HepG2 (cell line): ENCODE measurements around the gene MALT1. TPM values are rescaled to one million over a fixed set of nuclear protein-coding genes. Genes with fewer than 3 reads are reported as not detected.

ENCODE experiments used
- ATAC-seq: fragments of 200-7000 bp; cut with Tn5 transposase; 3 replicates; pipeline ENCODE4 v1.9.1; 2020; ENCODE audit warnings: mild to moderate bottlenecking, moderate library complexity
- BruUV-seq: library from RNA; stranded (reverse); fragments of 400-500 nt; replicated peaks from 2 replicates; lab custom pipeline; 2021; lab: Mats Ljungman, UMichigan
- CTCF ChIA-PET: fragments of 300-600 bp; formaldehyde crosslinking; extraction: SDS; loops from one replicate; lab custom pipeline; 2021; ENCODE audit warnings: low total read pairs, inconsistent platforms, low intra/inter-chr PET ratio; lab: Yijun Ruan, JAX
- POLR2A ChIA-PET: fragments of 350-600 bp; sonication (Branson Sonifier 250); formaldehyde crosslinking; loops from one replicate; lab custom pipeline; 2020; ENCODE audit warnings: antibody characterized with exemption, inconsistent platforms; lab: Yijun Ruan, JAX
- DNase-seq: peaks from one replicate; pipeline ENCODE4 v3.0.0-alpha.2; 2015; ENCODE audit warnings: low spot score
- FAIRE-seq: peaks from 3 replicates; lab custom pipeline; 2011; peaks lifted over from hg19 to GRCh38; lab: Jason Lieb, UNC
- H2AFZ ChIP-seq: one replicate; pipeline ENCODE4 v1.6.1; 2011; ENCODE audit warnings: low read length, inconsistent platforms
- H3K27ac ChIP-seq: fragments of 300-600 bp; 3 replicates; pipeline ENCODE4 v1.8.0; 2011; ENCODE audit warnings: mixed run types, mild to moderate bottlenecking, mixed read lengths, low read length, inconsistent platforms; ENCODE audit not compliant: insufficient read depth; ENCODE audit errors: extremely low read length
- H3K27me3 ChIP-seq, 2 experiments: fragments of 200-600 bp in 1 of 2; 2 replicates in 1 of 2; 3 replicates in 1 of 2; pipeline versions ENCODE4 v1.6.0 to v1.8.0; 2011; ENCODE audit warnings: low read length in 2 of 2, mild to moderate bottlenecking in 2 of 2, moderate library complexity in 2 of 2, inconsistent platforms in 1 of 2; ENCODE audit not compliant: insufficient read depth in 2 of 2, control insufficient read depth in 1 of 2
- H3K36me3 ChIP-seq, 2 experiments: fragments of 200-600 bp in 1 of 2; replicated peaks in 1 of 2; 2 replicates in 1 of 2; 3 replicates in 1 of 2; pipeline versions ENCODE4 v1.5.1 to v1.8.0; 2011; ENCODE audit warnings: low read length in 2 of 2, inconsistent platforms in 1 of 2; ENCODE audit not compliant: insufficient read depth in 2 of 2, control insufficient read depth in 1 of 2
- H3K4me1 ChIP-seq: 2 replicates; pipeline ENCODE4 v1.5.1; 2012; ENCODE audit warnings: low read length, inconsistent platforms; ENCODE audit not compliant: insufficient read depth
- H3K4me2 ChIP-seq: 2 replicates; pipeline ENCODE4 v1.6.0; 2011; ENCODE audit warnings: low read depth, low read length, inconsistent platforms
- H3K4me3 ChIP-seq, 3 experiments: fragments of 200-600 bp in 1 of 3; sonication (generic), shearing (Covaris generic) in 1 of 3; replicated peaks in 1 of 3; 2 replicates each; pipeline ENCODE4 v1.5.1; 2011 to 2016; ENCODE audit warnings: low read length in 3 of 3, inconsistent platforms in 2 of 3, low read depth in 2 of 3, mild to moderate bottlenecking in 2 of 3, control low read depth in 1 of 3, mixed read lengths in 1 of 3; ENCODE audit not compliant: insufficient read depth in 1 of 3
- H3K79me2 ChIP-seq: one replicate; pipeline ENCODE4 v1.6.1; 2011; ENCODE audit warnings: low read length, inconsistent platforms; ENCODE audit not compliant: insufficient read depth
- H3K9ac ChIP-seq: 2 replicates; pipeline ENCODE4 v1.6.0; 2011; ENCODE audit warnings: mild to moderate bottlenecking, low read depth, low read length, inconsistent platforms; ENCODE audit not compliant: insufficient read depth
- H3K9me3 ChIP-seq: 2 replicates; pipeline ENCODE4 v1.5.1; 2012; ENCODE audit warnings: mild to moderate bottlenecking, low read length
- H4K20me1 ChIP-seq: 2 replicates; pipeline ENCODE4 v1.6.0; 2011; ENCODE audit warnings: inconsistent platforms, mild to moderate bottlenecking, low read length, moderate library complexity; ENCODE audit not compliant: insufficient read depth
- ATF6 ChIP-seq: sonication (generic); formaldehyde crosslinking; conservative IDR thresholded peaks from 2 replicates; pipeline ENCODE4 v1.4.0; 2020; ENCODE audit warnings: missing genetic modification reagents
- CAMTA2 ChIP-seq: sonication (generic); formaldehyde crosslinking; IDR thresholded peaks from 2 replicates; pipeline ENCODE4 v1.4.0; 2020; ENCODE audit warnings: mild to moderate bottlenecking, missing genetic modification reagents, borderline replicate concordance
- CTCF ChIP-seq: sonication (generic); formaldehyde crosslinking; IDR thresholded peaks from 2 replicates; pipeline ENCODE4 v1.5.0; 2020; ENCODE audit warnings: mild to moderate bottlenecking, missing genetic modification reagents, moderate library complexity
- GPBP1L1 ChIP-seq: sonication (generic); formaldehyde crosslinking; IDR thresholded peaks from 2 replicates; pipeline ENCODE4 v1.5.0; 2020; ENCODE audit warnings: mild to moderate bottlenecking, missing genetic modification reagents
- HNRNPUL1 ChIP-seq: fragments of 200-400 bp; formaldehyde crosslinking; IDR thresholded peaks from 2 replicates; pipeline ENCODE4 v1.6.1; 2017; ENCODE audit warnings: low read depth, mild to moderate bottlenecking, low read length, moderate library complexity
- MAF1 ChIP-seq: sonication (generic); formaldehyde crosslinking; IDR thresholded peaks from 2 replicates; pipeline ENCODE4 v1.5.0; 2020; ENCODE audit warnings: missing genetic modification reagents, borderline replicate concordance
- PBX3 ChIP-seq: sonication (generic); formaldehyde crosslinking; IDR thresholded peaks from 2 replicates; pipeline ENCODE4 v1.8.1; 2023; ENCODE audit warnings: missing genetic modification reagents, inconsistent platforms, borderline replicate concordance
- TBL1XR1 ChIP-seq: fragments of 150-350 bp; IDR thresholded peaks from 2 replicates; pipeline ENCODE4 v1.6.1; 2014; ENCODE audit warnings: borderline replicate concordance, low read length; ENCODE audit not compliant: partially characterized antibody
- TBX2 ChIP-seq: sonication (generic); formaldehyde crosslinking; IDR thresholded peaks from 2 replicates; pipeline ENCODE4 v1.5.0; 2020; ENCODE audit warnings: missing genetic modification reagents, mild to moderate bottlenecking, borderline replicate concordance
- ZKSCAN1 ChIP-seq: fragments of 150-350 bp; IDR thresholded peaks from 2 replicates; pipeline ENCODE4 v1.6.1; 2014; ENCODE audit warnings: low read length
- ZKSCAN5 ChIP-seq: sonication (generic); formaldehyde crosslinking; IDR thresholded peaks from 2 replicates; pipeline ENCODE4 v1.5.1; 2020; ENCODE audit warnings: mild to moderate bottlenecking, missing genetic modification reagents
- ZNF333 ChIP-seq: sonication (generic); formaldehyde crosslinking; IDR thresholded peaks from 2 replicates; pipeline ENCODE4 v1.4.0; 2020; ENCODE audit warnings: mild to moderate bottlenecking, missing genetic modification reagents, borderline replicate concordance
- WGBS: methylation state at CpG from one replicate; pipeline ENCODE4 v1.1.6; 2017; ENCODE audit warnings: low lambda C conversion rate; 5-methylcytosine and 5-hydroxymethylcytosine counted together
- in situ Hi-C: cut with HindIII; loops from 2 replicates; pipeline ENCODE4 v1.10.0; 2017; ENCODE audit warnings: low pct_unique_long_range_greater_than_20kb; ENCODE audit not compliant: extremely low pct_ligation_motif_present
- intact Hi-C: fragments of 100-400 bp; cut with micrococcal nuclease; formaldehyde crosslinking; loops from one replicate; pipeline ENCODE4 v1.10.0; 2022; ENCODE audit not compliant: unreplicated experiment
- polyA plus RNA-seq, 8 experiments: library from polyadenylated mRNA; depleted of rRNA in 3 of 8; stranded (reverse) in 7 of 8; unstranded in 1 of 8; fragments of >200 nt; fragmentation: Illumina TruSeq in 4 of 8; extraction: Trizol in 4 of 8; gene quantifications; 2 replicates each; pipeline versions ENCODE4 v1.2.1 to v1.2.3, GENCODE V29; 2011 to 2016; ENCODE audit warnings: low read depth in 4 of 8, missing spikeins in 1 of 8, mixed read lengths in 1 of 8; ENCODE audit not compliant: insufficient read depth in 1 of 8
- total RNA-seq, 5 experiments: library from RNA; depleted of rRNA; stranded (reverse); fragments of >200 nt; fragmentation: Illumina TruSeq; extraction: Trizol; gene quantifications; 2 replicates each; pipeline ENCODE4 v1.2.3, GENCODE V29; 2016; ENCODE audit warnings: low read depth in 1 of 5

Gene MALT1
- total and polyA plus RNA-seq, 2 of the 13 experiments (the other 11 are each of a cell fraction or from before 2014, with no cell fraction given): 43.9 to 89.0 TPM

- FAIRE-seq (no peak), DNase-seq (no peak), ATAC-seq (no peak)
- POLR2A ChIA-PET: no interaction called here
- in situ Hi-C loops (no loop called here), intact Hi-C loops (no loop called here)
- 100% methylated on average over 1 of the region's 1 CpG for WGBS
- CTCF ChIA-PET: no interaction called here
- BruUV-seq: no TSS peak
- no peak overlapping the region for H3K4me3 ChIP-seq
- H3K79me2 ChIP-seq: peaks cover 37% of the 10 kb centered on the region
- H3K4me1 ChIP-seq: no peaks in the 10 kb centered on the region
- no peak overlapping the region for H2AFZ ChIP-seq
- no peak overlapping the region for H3K27ac ChIP-seq
- H3K36me3 ChIP-seq: peaks cover 19 to 77% of the 10 kb centered on the region in 2 experiments
- H3K9me3 ChIP-seq: no peaks in the 10 kb centered on the region
- H3K9ac ChIP-seq: no peak overlapping the region
- H3K4me2 ChIP-seq: no peak overlapping the region
- H3K27me3 ChIP-seq: no peaks in the 10 kb centered on the region
- peaks cover 9% of the 10 kb centered on the region; the same call in 1 of the 2 replicates for H4K20me1 ChIP-seq
- no peak for TF ChIP-seq MAF1 (CRISPR knock-in tag)
- TF ChIP-seq ZKSCAN5 (CRISPR knock-in tag): no peak
- TF ChIP-seq GPBP1L1 (CRISPR knock-in tag): no peak
- TF ChIP-seq PBX3: no peak
- TF ChIP-seq ATF6 (CRISPR knock-in tag): no peak
- TF ChIP-seq TBX2 (CRISPR knock-in tag): no peak
- TF ChIP-seq HNRNPUL1: no peak
- no peak for TF ChIP-seq CAMTA2
- TF ChIP-seq TBL1XR1: no peak
- no peak for TF ChIP-seq ZNF333 (CRISPR knock-in tag)
- no peak for TF ChIP-seq ZKSCAN1
- TF ChIP-seq CTCF (CRISPR knock-in tag): no peak
These were observed 23.0 kb downstream of the MALT1 start for GRCh38 chr18:58694221-58694620.
